B cell (primary cell): ENCODE measurements around the gene ERN2. TPM values are rescaled to one million over a fixed set of nuclear protein-coding genes. Genes with fewer than 3 reads are reported as not detected.

Experiments used
- ATAC-seq: fragments of 200-7000 bp; cut with Tn5 transposase; one replicate; pipeline ENCODE4 v1.10.0; 2021; ENCODE audit warnings: low read depth, mild to moderate bottlenecking, moderate number of reproducible peaks, moderate library complexity
- CTCF ChIA-PET: fragments of 350-600 bp; sonication (Branson Sonifier 250); formaldehyde crosslinking; loops from one replicate; lab custom pipeline; 2021; ENCODE audit warnings: antibody characterized with exemption, inconsistent platforms; lab: Charles Lee
- POLR2A ChIA-PET: fragments of 350-600 bp; sonication (Branson Sonifier 250); formaldehyde crosslinking; loops from one replicate; lab custom pipeline; 2021; ENCODE audit warnings: antibody characterized with exemption; lab: Charles Lee
- DNase-seq: peaks from one replicate; pipeline ENCODE4 v3.0.0; 2013
- H2AFZ ChIP-seq: 2 replicates; pipeline ENCODE4 v1.6.1; 2012; ENCODE audit warnings: mild to moderate bottlenecking, low read depth, low read length; ENCODE audit not compliant: insufficient read depth, poor library complexity, severe bottlenecking
- H3K27ac ChIP-seq, 2 donors: 1 replicate in 1 of 2; 2 replicates in 1 of 2; pipeline ENCODE4 v1.5.1; 2012 to 2013; ENCODE audit warnings: low read length in 2 of 2, mild to moderate bottlenecking in 2 of 2, moderate library complexity in 1 of 2
- H3K27me3 ChIP-seq, 4 experiments: fragments of 200-600 bp in 1 of 4; sonication (generic) in 1 of 4; replicated peaks in 1 of 4; 1 replicate in 2 of 4; 2 replicates in 2 of 4; pipeline versions ENCODE4 v1.6.1 to v1.7.0; 2013 to 2016; ENCODE audit warnings: low read length in 3 of 4, mild to moderate bottlenecking in 2 of 4, mixed read lengths in 1 of 4, moderate library complexity in 1 of 4; ENCODE audit not compliant: insufficient read depth in 4 of 4, control insufficient read depth in 3 of 4; ENCODE audit errors: control extremely low read depth in 1 of 4
- H3K36me3 ChIP-seq, 2 experiments: replicated peaks in 1 of 2; 1 replicate in 1 of 2; 2 replicates in 1 of 2; pipeline versions ENCODE4 v1.6.1 to v1.7.1; 2013; ENCODE audit warnings: low read length in 1 of 2; ENCODE audit not compliant: insufficient read depth in 2 of 2, control insufficient read depth in 1 of 2; ENCODE audit errors: control extremely low read depth in 1 of 2, extremely low read depth in 1 of 2
- H3K4me1 ChIP-seq, 2 donors: fragments of 200-600 bp in 1 of 2; sonication (generic) in 1 of 2; 1 replicate in 1 of 2; 2 replicates in 1 of 2; pipeline versions ENCODE4 v1.5.1 to v1.6.1; 2013 to 2017; ENCODE audit warnings: low read length in 2 of 2; ENCODE audit not compliant: control insufficient read depth in 2 of 2, insufficient read depth in 2 of 2
- H3K4me2 ChIP-seq: replicated peaks from 2 replicates; pipeline ENCODE3; 2012; ENCODE audit warnings: mild to moderate bottlenecking, low read depth, low read length; ENCODE audit not compliant: poor library complexity, severe bottlenecking
- H3K4me3 ChIP-seq, 5 experiments: fragments of 200-600 bp in 1 of 5; sonication (generic) in 1 of 5; 1 replicate in 3 of 5; 2 replicates in 2 of 5; pipeline versions ENCODE4 v1.5.1 to v1.7.0; 2011 to 2016; ENCODE audit warnings: low read length in 4 of 5, mild to moderate bottlenecking in 4 of 5, low read depth in 2 of 5, control low read depth in 1 of 5, moderate library complexity in 1 of 5; ENCODE audit not compliant: insufficient read depth in 1 of 5; ENCODE audit errors: control extremely low read depth in 1 of 5, extremely low read depth in 1 of 5
- H3K79me2 ChIP-seq: fragments of 200-600 bp; sonication (generic); one replicate; pipeline ENCODE4 v1.6.0; 2016; ENCODE audit warnings: low read length; ENCODE audit not compliant: control insufficient read depth, insufficient read depth
- H3K9ac ChIP-seq: fragments of 200-600 bp; sonication (generic); 2 replicates; pipeline ENCODE4 v1.6.1; 2017; ENCODE audit warnings: mild to moderate bottlenecking, low read length, moderate library complexity
- H3K9me3 ChIP-seq, 3 donors: one replicate each; pipeline versions ENCODE4 v1.6.1 to v1.7.1; 2013; ENCODE audit warnings: low read length in 2 of 3; ENCODE audit not compliant: control insufficient read depth in 2 of 3, insufficient read depth in 1 of 3; ENCODE audit errors: control extremely low read depth in 1 of 3
- H4K20me1 ChIP-seq: 2 replicates; pipeline ENCODE4 v1.6.0; 2012; ENCODE audit warnings: mild to moderate bottlenecking, low read length; ENCODE audit not compliant: insufficient read depth, control insufficient read depth, poor library complexity, severe bottlenecking
- H3K27ac Mint-ChIP-seq: one replicate; pipeline ENCODE4 v1.8.0; 2021; ENCODE audit warnings: mixed read lengths
- H3K27me3 Mint-ChIP-seq: one replicate; pipeline ENCODE4 v1.8.0; 2021; ENCODE audit warnings: mixed read lengths
- H3K4me1 Mint-ChIP-seq: one replicate; pipeline ENCODE4 v1.8.0; 2021; ENCODE audit warnings: mixed read lengths
- H3K4me3 Mint-ChIP-seq: one replicate; pipeline ENCODE4 v1.8.0; 2021; ENCODE audit warnings: mixed read lengths
- H3K9me3 Mint-ChIP-seq: one replicate; pipeline ENCODE4 v1.8.0; 2022; ENCODE audit warnings: mixed read lengths; ENCODE audit not compliant: insufficient read depth
- CTCF ChIP-seq: fragments of 200-600 bp; IDR thresholded peaks from one replicate; pipeline ENCODE4 v1.8.0; 2022; ENCODE audit warnings: antibody characterized with exemption, mild to moderate bottlenecking
- EZH2 ChIP-seq: IDR thresholded peaks from 2 replicates; pipeline ENCODE4 v1.6.1; 2012; ENCODE audit warnings: borderline replicate concordance, low read depth, mild to moderate bottlenecking, moderate library complexity, low read length; ENCODE audit not compliant: insufficient read depth, poor library complexity, severe bottlenecking
- WGBS: methylation state at CpG from one replicate; pipeline ENCODE4 v1.1.5; 2013; ENCODE audit warnings: missing lambda C conversion rate; ENCODE audit not compliant: insufficient coverage; 5-methylcytosine and 5-hydroxymethylcytosine counted together
- intact Hi-C: fragments of 100-400 bp; cut with micrococcal nuclease; formaldehyde crosslinking; loops from one replicate; pipeline ENCODE4 v1.10.0; 2022
- polyA plus RNA-seq: library from polyadenylated mRNA; depleted of rRNA; stranded (reverse); fragments of >200 nt; gene quantifications from 2 replicates; pipeline ENCODE4 v1.2.3, GENCODE V29; 2012
- total RNA-seq, 2 donors: library from RNA; stranded (reverse); fragments of 120-200 nt in 1 of 2; gene quantifications; 1 replicate in 1 of 2; 2 replicates in 1 of 2; pipeline versions ENCODE4 v1.2.3 to v1.2.4, GENCODE V29; 2013 to 2022

The ERN2 gene
- total and polyA plus RNA-seq, 2 donors (not counting 1 experiment from before 2014, with no cell fraction given) = not detected

- Mint-ChIP-seq H3K27me3 (no peaks in the 10 kb centered on the region), H3K4me3 (no peak overlapping the region), H3K9me3 (no peaks in the 10 kb centered on the region), H3K4me1 (peaks cover 26% of the 10 kb centered on the region), H3K27ac (no peak overlapping the region)
- ChIA-PET CTCF (no interaction called here), POLR2A (no interaction called here)
- Histone ChIP-seq H3K4me1 (peaks cover 15 to 21% of the 10 kb centered on the region in 2 donors), H3K9ac (no peak overlapping the region), H3K27ac (no peak overlapping the region), H3K4me3 (no peak overlapping the region), H3K36me3 (peaks cover 0 to 64% of the 10 kb centered on the region in 2 experiments), H3K9me3 (no peaks in the 10 kb centered on the region), H4K20me1 (peaks cover 22% of the 10 kb centered on the region), H3K27me3 (no peaks in the 10 kb centered on the region), H2AFZ (no peak overlapping the region), H3K79me2 (no peaks in the 10 kb centered on the region), H3K4me2 (no peak overlapping the region)
- TF ChIP-seq CTCF (no peak), EZH2 (no peak)
- WGBS = 100% methylated on average over 1 of the region's 1 CpG
- DNase-seq (no peak), ATAC-seq (no peak)
- intact Hi-C loops = no loop called here
Observed at GRCh38 chr16:23668225-23668624, 44.8 kb downstream of the ERN2 start.

- Mint-ChIP-seq H3K9me3 (no peaks in the 10 kb centered on the region), H3K4me1 (peaks cover 26% of the 10 kb centered on the region), H3K4me3 (no peak overlapping the region), H3K27me3 (no peaks in the 10 kb centered on the region), H3K27ac (no peak overlapping the region)
- H3K4me3 ChIP-seq = no peak overlapping the region
- no peak for TF ChIP-seq CTCF
- no peak for TF ChIP-seq EZH2
- H3K9me3 ChIP-seq = no peaks in the 10 kb centered on the region
- no peaks in the 10 kb centered on the region for H3K27me3 ChIP-seq
- H2AFZ ChIP-seq = no peak overlapping the region
- intact Hi-C loops = no loop called here
- ATAC-seq (no peak), DNase-seq (no peak)
- peaks cover 15 to 21% of the 10 kb centered on the region in 2 donors for H3K4me1 ChIP-seq
- H3K79me2 ChIP-seq = no peaks in the 10 kb centered on the region
- no peak overlapping the region for H3K4me2 ChIP-seq
- POLR2A ChIA-PET = no interaction called here
- 100% methylated on average over 6 of the region's 6 CpGs for WGBS
- no peak overlapping the region for H3K9ac ChIP-seq
- peaks cover 2 to 70% of the 10 kb centered on the region in 2 experiments for H3K36me3 ChIP-seq
- no peak overlapping the region for H3K27ac ChIP-seq
- peaks cover 22% of the 10 kb centered on the region for H4K20me1 ChIP-seq
- CTCF ChIA-PET = interaction anchor here (0.7 kb wide), 1 partner anchor 11 kb away, joined by 3 read pairs; no protein-coding TSS in a partner anchor
Observed at GRCh38 chr16:23667355-23667659, 45.7 kb downstream of the ERN2 start.
